CMK (cell line): ENCODE results near the gene INHBA.

ENCODE experiments used
- DNase-seq: peaks from one replicate; pipeline ENCODE4 v3.0.0-alpha.2; 2010; ENCODE audit warnings: low read depth

Gene INHBA

GRCh38 chr7:41688906-41689305 lies 14.0 kb downstream of the INHBA start:
- no peak for DNase-seq

- DNase-seq: no peak
These were observed 14.8 kb downstream of the INHBA start for GRCh38 chr7:41688012-41688625.

- DNase-seq: no peak
These were observed 17.2 kb downstream of the INHBA start for GRCh38 chr7:41685684-41686083.

GRCh38 chr7:41682422-41682821 lies 20.5 kb downstream of the INHBA start:
- no peak for DNase-seq

GRCh38 chr7:41679566-41679965 lies 23.3 kb downstream of the INHBA start:
- no peak for DNase-seq

- no peak for DNase-seq
These were observed 28.3 kb downstream of the INHBA start for GRCh38 chr7:41674505-41675023.

- no peak for DNase-seq
These were observed 41.3 kb downstream of the INHBA start for GRCh38 chr7:41661596-41661995.

- DNase-seq: no peak
These were observed 43.4 kb downstream of the INHBA start for GRCh38 chr7:41659539-41659938.

- DNase-seq: no peak
These were observed 46.5 kb downstream of the INHBA start for GRCh38 chr7:41656366-41656765.

- no peak for DNase-seq
These were observed 47.5 kb downstream of the INHBA start for GRCh38 chr7:41655426-41655825.

- DNase-seq: no peak
These were observed 50.6 kb downstream of the INHBA start for GRCh38 chr7:41652267-41652666.

- DNase-seq: no peak
These were observed 54.4 kb downstream of the INHBA start for GRCh38 chr7:41648501-41648900.

- no peak for DNase-seq
These were observed 59.3 kb downstream of the INHBA start for GRCh38 chr7:41643616-41644015.

- DNase-seq: no peak
These were observed 61.2 kb downstream of the INHBA start for GRCh38 chr7:41641665-41642014.

- DNase-seq: no peak
These were observed 61.8 kb downstream of the INHBA start for GRCh38 chr7:41641011-41641664.

- no peak for DNase-seq
These were observed 62.4 kb downstream of the INHBA start for GRCh38 chr7:41640487-41640886.

GRCh38 chr7:41637049-41637448 lies 65.8 kb downstream of the INHBA start:
- DNase-seq: no peak
